Measurements from ENCODE around the gene QPCTL. TPM values are rescaled to one million over a fixed set of nuclear protein-coding genes. Genes with fewer than 3 reads are reported as not detected.

QPCTL gene
- total RNA-seq, 1 experiment from 2014 or later = 13.7 TPM

DNA sequence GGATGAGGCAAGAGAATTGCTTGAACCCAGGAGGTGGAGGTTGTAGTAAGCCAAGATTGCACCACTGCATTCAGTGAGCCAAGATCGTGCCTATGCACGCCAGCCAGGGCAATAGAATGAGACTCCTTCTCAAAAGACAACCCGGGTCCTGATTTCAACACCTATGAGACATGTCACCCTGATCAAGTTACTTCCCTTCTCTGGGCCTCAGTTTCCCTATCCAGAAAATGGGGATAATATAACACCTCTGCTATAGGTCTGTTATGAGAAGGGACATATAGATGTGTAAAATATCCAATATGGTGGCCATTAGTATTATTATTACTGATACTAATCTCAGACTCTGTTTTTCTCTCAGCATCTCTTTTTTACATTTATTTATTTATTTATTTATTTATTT lies 37.4 kb upstream of the QPCTL start:
- Mint-ChIP-seq H3K27me3 (ENCODE audit: low read depth) (peaks cover 14% of the 10 kb centered on the region), H3K36me3 (ENCODE audit: insufficient read depth in 1 of 3, low read depth in 3 of 3) (no peaks in the 10 kb centered on the region), H3K9me3 (no peaks in the 10 kb centered on the region), H3K4me3 (no peak overlapping the region), H3K27ac (no peak overlapping the region), H3K4me1 (peaks cover 6 to 16% of the 10 kb centered on the region in 2 experiments; a peak in 3 of 4 replicates)
- Histone ChIP-seq H4K20me1 (ENCODE audit: control insufficient read depth, insufficient read depth, insufficient read length) (no peaks in the 10 kb centered on the region), H2BK15ac (ENCODE audit: low read depth, low read length) (no peak overlapping the region), H3K14ac (ENCODE audit: insufficient read depth, low read length) (no peak overlapping the region), H3T11ph (ENCODE audit: low read length) (no peak overlapping the region), H3K79me2 (ENCODE audit: insufficient read depth, low read length) (no peaks in the 10 kb centered on the region), H2AFZ (ENCODE audit: low read length) (no peak overlapping the region), H4K91ac (ENCODE audit: insufficient read length, low read depth, low read length) (no peak overlapping the region), H3K9me3 (ENCODE audit: control insufficient read depth, low read depth, low read length) (no peaks in the 10 kb centered on the region), H3K4me1 (ENCODE audit: insufficient read depth, low read length) (no peaks in the 10 kb centered on the region), H3K4me2 (ENCODE audit: insufficient read depth, insufficient read length, low read length) (no peak overlapping the region), H2BK12ac (ENCODE audit: insufficient read length, low read depth, low read length) (no peak overlapping the region), H3K27me3 (ENCODE audit: insufficient read depth, low read length) (no peaks in the 10 kb centered on the region), H2BK5ac (ENCODE audit: insufficient read length, low read length) (no peak overlapping the region), H4K5ac (ENCODE audit: insufficient read length, low read depth, low read length) (no peak overlapping the region), H3K23me2 (ENCODE audit: insufficient read length, low read depth, low read length, poor library complexity, severe bottlenecking) (no peaks in the 10 kb centered on the region), H2BK20ac (ENCODE audit: low read depth, low read length, poor library complexity, severe bottlenecking) (no peak overlapping the region), H2BK120ac (ENCODE audit: low read depth, low read length, poor library complexity, severe bottlenecking) (no peak overlapping the region), H3K56ac (ENCODE audit: insufficient read length, low read depth, low read length) (no peak overlapping the region), H2AK5ac (ENCODE audit: insufficient read length, low read length) (no peak overlapping the region), H3K9ac (ENCODE audit: extremely low read depth, insufficient read length, low read length) (no peak overlapping the region), H3K23ac (ENCODE audit: insufficient read length, low read depth, low read length) (no peak overlapping the region), H3K27ac (ENCODE audit: insufficient read length, low read depth, low read length) (no peak overlapping the region), H4K8ac (replicated peaks; ENCODE audit: insufficient read length, low read depth, low read length) (no peak overlapping the region), H3K18ac (ENCODE audit: insufficient read length, low read depth, low read length) (no peak overlapping the region), H3K4ac (ENCODE audit: low read depth, low read length) (no peak overlapping the region), H3K79me1 (ENCODE audit: insufficient read depth, low read depth, low read length, poor library complexity, severe bottlenecking) (no peaks in the 10 kb centered on the region)
- TF ChIP-seq, protein P1, sequence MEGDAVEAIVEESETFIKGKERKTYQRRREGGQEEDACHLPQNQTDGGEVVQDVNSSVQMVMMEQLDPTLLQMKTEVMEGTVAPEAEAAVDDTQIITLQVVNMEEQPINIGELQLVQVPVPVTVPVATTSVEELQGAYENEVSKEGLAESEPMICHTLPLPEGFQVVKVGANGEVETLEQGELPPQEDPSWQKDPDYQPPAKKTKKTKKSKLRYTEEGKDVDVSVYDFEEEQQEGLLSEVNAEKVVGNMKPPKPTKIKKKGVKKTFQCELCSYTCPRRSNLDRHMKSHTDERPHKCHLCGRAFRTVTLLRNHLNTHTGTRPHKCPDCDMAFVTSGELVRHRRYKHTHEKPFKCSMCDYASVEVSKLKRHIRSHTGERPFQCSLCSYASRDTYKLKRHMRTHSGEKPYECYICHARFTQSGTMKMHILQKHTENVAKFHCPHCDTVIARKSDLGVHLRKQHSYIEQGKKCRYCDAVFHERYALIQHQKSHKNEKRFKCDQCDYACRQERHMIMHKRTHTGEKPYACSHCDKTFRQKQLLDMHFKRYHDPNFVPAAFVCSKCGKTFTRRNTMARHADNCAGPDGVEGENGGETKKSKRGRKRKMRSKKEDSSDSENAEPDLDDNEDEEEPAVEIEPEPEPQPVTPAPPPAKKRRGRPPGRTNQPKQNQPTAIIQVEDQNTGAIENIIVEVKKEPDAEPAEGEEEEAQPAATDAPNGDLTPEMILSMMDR (conservative IDR thresholded peaks at IDR 0.05) = no peak
- DNase-seq = no peak
- no CpG with 5 or more reads among the region's 3 CpGs for WGBS (ENCODE audit: extremely low coverage, insufficient read length, low lambda C conversion rate)
